HG02642 (cell line): ENCODE measurements around the gene PEA15.
A peak's percentile ranks its signal among the peaks of the same experiment; 100 is the strongest.

Experiments used
- ATAC-seq: cut with Tn5 transposase; IDR thresholded peaks from one replicate; pipeline ENCODE4 v1.9.1; 2021; ENCODE audit warnings: mild to moderate bottlenecking; ENCODE audit not compliant: unreplicated experiment, poor library complexity

Gene PEA15

DNA sequence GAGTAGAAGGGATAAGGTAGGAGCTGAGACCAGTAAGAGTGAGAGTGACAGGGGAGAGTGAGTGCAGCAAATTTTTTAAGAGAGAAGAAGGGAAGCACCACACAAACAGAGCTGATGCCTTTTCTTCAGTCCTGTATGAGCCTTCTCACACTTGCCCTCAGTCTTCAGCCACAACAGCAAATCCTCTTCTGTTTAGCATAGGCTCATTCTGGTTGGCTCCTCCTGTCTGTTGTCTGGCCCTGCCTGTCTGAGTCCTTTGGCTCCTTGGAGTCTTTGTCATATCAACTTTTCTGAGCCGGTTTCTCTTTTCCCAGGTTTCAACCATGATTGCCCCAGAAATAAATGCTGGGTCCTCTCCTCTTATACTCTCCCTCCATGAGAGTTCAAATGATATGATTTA lies 27.5 kb upstream of the PEA15 start:
- ATAC-seq: no peak

DNA sequence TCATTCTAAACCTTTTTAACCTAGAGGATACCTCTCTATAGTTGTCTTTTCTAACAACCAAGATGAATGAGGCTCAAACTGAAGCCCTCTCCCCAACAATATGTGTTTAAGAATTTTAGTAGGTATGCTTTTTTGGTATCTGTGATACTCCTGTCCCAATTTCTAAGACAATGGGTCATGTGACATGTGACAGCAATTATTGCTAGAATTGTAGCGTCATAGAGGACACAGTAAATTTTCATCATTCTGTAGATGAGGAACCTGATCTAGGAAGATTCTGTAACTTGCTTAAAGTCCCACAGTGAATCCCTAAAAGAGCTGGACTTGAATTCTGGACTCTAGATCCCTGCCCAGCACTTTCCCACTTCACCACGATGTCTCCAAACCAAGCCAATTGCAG lies 26.5 kb upstream of the PEA15 start:
- no peak for ATAC-seq

DNA sequence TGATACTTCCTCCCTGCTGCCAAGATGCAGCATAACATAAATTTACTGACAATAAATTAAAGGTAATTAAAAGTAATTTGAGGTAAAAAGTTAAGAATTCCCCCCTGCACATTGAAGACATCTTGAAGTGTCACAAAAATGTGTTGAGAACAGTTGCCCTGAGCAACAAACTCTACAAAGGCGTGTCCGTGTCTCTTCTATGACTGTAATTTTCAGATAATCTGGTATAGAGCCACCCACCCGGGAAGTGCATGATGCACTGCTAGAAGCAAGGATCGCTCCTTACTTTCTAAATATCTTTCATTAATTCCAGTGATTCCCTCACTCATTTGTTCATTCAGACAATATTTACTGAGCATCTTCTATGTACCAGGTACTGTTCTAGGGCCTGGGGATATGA lies 25.8 kb upstream of the PEA15 start:
- ATAC-seq: no peak

DNA sequence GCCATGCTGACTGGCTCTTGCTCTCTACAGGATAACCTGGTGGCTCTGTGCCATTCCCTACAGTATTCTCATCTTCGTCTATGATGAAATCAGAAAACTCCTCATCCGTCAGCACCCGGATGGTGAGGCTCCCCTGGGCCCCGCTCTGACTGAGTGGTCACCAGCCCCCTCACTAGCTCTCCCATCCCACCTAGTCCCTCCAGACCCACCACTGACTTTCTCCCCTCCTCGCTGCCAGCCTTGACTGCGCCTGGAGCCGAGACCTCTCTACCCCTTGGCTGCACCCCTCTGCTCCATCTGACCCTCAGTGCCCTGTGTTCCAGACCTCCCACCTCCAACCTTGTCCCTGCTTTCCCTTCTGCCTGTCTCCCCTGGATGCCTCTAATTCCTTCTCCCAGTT lies 18.9 kb upstream of the PEA15 start:
- no peak for ATAC-seq

DNA sequence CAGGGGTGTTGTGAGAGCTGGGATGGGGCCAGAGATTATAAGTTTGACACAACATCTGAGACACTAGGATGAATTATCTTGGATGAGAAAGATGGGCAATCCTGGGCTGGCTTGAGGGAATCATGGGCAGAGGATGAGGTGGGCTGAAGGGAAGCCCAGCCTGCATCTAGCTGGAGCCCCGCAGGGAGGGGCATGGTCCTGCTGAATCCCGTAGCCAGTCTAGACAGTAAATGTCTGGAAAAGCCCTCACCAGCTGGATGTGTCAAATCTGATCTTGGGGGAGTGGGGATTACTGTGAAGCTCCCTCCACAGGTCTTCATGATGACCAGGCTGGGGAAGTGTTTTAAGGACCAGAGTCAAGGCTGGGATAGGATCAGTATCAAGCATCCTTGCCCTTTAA lies 18.5 kb upstream of the PEA15 start:
- ATAC-seq: no peak

DNA sequence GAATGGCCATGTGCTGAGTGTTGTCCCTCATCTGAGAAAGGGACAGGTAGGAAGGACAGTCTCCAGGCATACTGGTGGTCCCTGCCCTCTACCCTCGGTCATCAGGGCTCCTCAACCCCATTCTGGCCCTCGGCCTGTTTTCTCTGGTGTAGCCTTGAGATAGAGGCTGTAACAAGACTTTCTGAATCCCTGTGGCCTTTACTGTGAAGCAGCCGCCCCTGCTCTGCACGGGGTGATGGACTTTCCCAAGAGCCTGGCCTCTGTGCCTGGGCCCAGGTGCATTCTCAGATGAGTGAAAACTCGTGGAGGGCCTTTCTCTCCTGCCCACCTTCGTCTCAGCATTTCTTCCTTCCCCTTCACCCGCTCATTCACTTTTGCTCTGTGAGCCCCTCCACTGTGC lies 17.8 kb upstream of the PEA15 start:
- ATAC-seq: no peak

DNA sequence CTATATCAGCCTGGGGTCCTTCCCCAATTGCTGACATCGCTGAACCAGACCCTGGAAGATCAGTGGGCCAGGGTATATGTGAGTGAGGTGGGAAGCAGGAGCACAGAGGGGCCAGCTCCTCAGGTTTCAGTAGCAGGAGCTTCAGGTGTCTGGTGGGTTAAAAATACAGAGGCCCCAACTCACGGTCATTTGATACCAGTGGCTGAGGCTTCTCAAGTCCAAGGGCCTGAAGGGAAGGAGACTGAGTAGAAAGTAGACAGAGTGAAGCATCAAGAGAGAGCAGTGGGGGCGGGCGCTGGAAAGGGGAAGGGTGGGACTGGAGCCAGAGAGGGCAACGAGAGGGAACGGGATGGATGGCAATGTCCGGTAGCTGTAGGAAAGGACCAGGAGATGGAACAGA lies 16.8 kb upstream of the PEA15 start:
- ATAC-seq: no peak

DNA sequence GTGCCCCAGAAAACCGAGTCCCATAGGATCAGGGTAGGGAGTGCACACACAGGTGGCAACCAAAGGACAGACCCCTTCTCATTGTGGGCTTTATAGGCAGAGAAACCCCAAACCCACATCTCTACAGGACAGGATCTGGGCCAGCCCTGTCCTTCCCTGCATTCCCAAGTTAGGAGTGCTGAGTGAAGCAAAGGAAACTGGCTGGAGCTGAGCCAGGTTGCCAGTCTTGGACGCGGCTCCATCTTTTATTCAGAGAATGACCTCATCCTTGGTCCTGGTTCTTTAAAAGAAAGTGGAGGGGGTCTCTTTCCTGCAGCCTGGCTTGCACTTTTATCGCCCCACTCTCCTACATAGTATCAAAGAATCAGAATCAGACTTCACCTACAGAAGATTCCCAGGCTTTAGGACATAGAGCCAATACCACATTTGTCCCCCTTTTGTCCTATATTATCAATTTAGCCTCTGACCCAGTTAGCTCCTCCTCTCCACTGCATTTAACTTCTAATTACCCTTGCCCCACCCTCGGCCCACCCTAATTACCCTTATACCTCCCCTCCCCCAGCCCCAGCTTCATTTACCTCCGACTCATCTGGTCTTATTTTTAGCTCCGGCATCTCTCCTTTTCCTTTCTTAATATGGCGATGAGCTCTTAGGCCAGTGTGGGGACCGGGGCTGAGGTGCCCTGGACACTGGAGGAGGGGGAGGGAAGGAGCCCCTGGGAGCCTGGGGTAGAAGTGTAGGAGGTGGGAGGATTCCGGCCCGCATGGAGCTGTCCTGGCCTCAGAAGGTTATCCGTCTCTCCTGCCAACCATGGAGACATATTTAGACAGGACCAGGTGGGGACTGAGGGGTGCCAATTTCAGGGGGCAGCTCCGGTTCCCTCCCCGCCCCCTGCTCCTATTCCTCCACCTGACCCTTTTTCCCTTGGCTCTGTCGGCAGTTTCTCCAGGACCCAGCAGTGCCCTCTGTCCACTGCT lies 15.2 kb upstream of the PEA15 start, which contains the start of gene CASQ1:
Gene CASQ1, plus strand, starts transcription at position 927 of the 977 bp plus-strand sequence. CDS start 177 bp downstream, outside the sequence.
- no peak for ATAC-seq

DNA sequence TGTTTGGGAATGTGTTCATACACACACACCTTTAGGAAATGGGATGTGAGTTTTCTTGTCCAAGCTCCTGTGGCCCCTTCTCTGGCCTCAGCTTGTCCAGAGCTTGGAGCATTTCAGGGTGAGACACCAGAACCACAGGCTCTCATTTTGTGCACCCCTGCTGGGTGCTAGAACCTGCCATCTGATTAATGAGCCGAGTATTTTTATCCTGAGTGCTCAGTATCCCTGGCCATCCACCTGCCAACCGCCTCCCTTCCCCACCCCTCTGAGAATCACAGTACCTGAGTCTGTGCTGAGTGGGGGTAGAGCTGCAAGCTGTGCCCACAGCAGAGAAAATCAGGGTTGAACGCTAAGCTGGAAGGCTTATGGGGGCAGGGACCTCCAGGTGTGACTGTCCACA lies 13.4 kb upstream of the PEA15 start:
- no peak for ATAC-seq

DNA sequence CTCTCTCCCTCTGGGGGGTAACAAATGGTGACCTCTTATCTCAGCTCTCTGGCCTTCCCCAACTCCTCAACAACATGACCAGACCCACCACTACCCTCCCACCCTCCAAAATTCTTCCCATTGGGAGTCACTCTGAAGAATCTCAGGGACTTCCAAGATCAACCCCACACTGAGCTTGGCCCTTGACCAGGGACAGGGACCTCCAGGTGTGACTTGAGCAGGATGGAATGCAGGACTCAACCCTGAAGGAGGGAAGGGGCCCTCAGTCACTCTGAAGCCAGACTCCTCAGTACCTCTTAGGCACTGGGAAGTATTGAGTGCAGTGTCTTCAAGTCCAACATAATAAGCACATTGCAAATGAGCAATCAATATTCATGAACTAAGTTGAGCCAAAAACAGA lies 12.9 kb upstream of the PEA15 start:
- no peak for ATAC-seq

DNA sequence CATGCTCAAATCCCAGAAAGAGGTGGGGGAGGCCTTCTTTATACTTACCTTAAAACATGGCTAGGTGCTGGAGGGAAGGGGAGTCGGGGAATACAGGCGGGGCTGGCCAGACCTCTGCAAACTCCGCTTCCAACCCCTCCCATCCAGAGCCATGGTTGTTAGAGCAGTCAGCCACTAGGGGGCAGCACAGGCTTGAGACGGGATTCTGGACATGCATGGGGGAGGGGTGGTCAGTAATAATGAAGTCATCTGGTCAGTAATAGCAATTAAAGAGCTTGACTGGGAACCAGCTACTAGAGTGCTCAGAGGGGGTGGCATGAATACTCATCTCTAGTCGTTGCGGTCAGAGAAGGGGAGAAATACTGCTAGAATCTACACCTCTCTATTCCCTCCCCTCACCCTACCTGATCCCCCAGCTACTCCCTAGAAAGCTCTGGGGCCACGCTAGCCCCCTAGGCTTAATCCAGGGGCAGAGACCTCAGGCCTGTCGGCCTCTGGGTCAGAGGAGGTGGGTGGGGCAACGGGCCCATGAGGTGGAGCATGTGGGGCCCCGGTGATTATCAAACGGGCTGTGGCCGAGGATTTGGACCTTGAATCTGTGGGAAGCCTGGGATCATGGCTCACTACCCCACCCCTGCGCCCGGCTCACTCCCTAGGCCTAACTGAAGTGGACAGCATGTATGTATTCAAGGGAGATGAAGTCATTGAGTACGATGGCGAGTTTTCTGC lies 11.9 kb upstream of the PEA15 start:
- ATAC-seq: peak; percentile 72

DNA sequence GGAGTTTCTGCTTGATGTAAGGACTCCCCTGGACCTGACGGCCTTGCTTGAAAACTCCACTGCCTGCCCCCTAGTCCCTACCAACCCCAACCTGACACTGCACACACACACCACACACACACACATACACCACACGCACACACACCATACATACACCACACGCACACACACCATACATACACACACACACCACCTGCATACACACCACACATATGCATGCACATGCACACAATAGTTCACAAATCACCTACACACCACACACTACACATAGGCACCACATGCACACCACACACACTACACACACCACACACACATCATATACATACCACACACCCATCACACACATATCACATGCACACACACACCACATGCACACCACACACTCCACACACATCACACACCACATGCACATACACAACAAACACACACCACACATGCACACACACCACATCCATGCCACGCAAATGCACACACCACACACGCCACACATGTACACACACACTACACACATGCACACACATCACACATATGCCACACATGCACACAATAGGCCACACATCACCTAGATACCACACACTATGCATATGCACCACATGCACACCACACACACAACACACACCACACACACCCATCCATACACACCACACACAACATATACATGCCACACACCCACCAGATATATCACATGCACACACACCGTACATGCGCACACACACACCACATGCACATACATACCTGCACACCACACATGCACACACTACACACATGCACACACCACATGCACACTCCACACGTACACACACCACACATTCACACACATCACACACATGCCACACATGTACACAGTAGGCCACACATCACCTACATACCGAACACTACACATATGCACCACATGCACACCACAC lies 11.1 kb upstream of the PEA15 start:
- no peak for ATAC-seq

DNA sequence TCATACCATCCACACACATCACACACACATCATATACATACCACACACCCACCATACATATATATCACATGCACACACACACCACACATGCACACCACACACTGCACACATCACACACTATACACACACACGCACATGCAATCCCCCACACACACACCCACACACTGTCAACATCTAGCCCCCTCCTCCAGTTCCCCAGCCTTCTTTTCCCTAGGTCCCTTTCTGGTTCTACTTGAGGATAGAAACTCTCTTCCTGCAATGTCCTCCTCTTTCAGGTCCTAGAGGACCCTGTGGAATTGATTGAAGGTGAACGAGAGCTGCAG lies 10.5 kb upstream of the PEA15 start:
- no peak for ATAC-seq

DNA sequence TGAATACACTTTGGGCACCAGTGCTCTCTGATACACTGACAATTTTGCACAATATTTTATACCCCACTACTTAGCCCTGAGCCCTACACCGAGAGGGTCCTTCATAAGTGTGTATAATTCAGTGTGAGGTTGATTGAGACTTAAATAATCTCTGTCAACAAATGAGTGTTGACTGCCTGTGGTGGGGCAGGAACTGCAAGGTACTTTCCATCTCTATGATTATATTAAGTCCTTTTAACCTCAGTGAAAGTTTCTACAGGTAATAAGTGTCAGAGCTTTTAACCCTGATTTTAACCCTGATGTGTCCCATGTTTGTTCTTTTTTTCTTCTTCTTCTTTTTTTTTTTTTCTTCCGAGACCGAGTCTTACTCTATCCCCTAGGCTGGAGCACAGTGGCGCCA lies 9.0 kb upstream of the PEA15 start:
- no peak for ATAC-seq

DNA sequence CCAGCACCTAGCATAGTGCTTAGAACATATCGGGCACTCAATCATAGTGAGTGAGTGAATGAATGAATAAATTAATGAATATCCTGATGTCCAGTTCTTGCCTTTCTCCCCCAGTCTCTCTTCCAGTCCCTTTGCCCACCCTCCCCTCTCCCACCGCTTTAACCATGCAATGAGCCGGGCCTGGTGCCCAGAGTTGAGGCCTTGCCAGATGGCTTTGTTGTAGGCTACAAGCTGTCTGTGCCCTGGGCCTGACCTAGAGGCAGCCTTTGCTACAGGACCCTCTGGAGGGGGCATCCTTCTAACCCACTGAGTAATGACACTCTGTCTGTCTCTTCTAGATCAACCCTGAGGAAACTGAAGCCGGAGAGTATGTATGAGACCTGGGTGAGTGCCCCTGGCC lies 8.0 kb upstream of the PEA15 start:
- no peak for ATAC-seq

DNA sequence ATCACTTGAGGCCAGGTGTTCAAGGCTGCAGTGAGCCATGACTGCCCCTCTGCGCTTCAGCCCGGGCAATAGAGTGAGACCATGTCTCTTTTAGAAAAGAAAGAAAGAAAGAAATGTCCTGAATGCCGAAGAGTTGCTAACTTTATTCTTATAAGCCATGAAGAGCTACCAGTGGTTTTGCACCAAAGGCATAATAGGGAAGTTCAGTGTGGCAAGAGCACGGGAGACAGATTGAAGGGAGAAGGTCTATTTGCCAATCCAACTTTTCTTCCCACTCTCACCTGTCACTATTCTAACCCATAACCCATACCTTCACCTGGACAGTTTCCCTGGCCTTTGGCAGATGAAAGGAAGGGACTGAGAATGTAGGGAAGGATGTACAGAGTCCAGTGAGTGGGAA lies 4.4 kb upstream of the PEA15 start:
- no peak for ATAC-seq

DNA sequence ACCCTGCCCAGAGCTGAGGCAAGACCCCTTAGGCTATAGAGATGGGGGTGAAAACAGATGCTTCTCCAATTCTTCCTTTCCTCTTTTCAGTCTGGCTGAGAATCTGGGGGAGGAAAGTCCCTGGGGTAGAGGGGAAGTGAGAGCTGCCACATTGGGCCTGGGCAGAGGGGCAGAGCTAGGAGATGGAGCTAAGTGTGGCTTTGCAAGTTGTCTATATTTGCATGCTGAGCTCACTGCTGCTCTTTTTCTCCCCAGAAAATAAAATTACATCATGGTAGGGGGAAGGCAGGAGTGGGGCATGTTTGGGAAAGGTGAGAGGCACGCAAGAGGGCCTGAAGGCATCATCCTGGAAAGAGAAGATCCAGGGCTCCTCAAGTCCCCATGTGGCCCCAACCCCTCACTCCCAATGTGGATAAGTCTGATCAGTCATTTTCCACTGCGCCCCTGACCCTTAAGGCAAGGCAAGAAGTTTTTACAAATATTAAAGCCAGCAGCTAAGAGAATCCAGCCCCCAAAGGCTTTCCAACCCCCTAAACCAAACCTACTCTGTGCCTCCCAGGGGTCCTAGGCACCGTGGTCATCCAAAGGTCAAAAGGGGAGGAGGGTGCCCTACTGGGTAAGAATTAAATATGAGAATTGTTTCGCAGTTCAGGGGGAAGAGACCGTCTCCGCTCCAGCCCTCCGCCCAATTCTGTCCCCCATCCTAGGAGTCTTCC lies 500 bp upstream of the PEA15 start:
- ATAC-seq: peak; percentile 65

DNA sequence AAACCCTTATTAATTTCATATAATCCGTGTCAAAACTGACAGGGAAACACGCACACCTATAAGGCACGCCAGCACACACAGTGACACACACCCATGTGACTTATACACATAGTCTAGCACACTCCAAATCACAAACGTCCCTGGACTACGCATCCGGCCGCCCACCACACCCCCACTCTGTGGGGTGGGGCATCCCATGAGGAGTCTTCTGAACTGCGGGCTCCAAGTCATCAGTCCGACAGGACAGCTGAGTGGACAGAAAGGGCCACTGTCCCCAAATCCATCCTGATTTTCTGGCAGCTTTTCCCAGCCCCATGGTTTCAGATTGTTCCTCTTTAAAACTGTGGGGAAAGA lies 829 bp downstream of the PEA15 start:
- ATAC-seq: no peak

DNA sequence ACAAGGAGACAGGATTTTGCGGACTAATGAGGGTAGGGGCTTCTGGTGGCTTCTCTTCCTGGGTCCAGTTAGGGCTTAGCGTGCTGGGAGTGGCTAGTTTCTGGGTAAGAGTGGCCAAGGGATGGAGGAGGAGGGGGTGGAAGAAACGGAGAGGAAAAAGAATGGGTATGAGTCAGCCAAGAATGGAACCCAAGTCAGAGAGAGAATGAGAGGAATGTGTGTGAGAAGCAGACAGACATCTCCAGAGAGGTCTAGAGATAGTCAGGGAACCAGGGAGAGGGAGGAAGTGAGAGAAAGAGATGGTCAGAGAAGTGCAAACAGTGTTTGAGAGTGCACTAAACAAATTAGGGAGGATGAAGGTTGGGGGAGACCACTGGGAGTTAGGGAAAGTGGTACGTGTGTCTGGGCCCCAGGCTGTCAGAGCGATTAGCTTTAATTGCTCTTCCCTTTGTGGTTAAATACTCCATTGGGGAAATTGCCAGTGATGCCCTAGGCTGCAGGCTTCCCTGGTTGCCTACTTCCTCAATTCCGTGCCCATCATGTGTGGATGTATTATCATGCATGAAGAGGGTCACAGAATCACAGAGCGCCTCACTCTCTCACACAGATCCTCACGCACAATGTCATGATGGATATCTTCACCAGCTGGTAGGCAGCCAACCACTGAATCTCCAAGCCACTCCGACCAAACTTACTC lies 1.4 kb downstream of the PEA15 start:
- no peak for ATAC-seq
